Fibroblast of mammary gland (primary cell): ENCODE data around the gene CRYBG3.

Source experiments
- DNase-seq: peaks from one replicate; pipeline ENCODE4 v3.0.0-alpha.2; 2010; ENCODE audit warnings: low read depth
- H3K4me3 ChIP-seq: 2 replicates; pipeline ENCODE4 v1.5.1; 2011; ENCODE audit warnings: low read depth, mild to moderate bottlenecking, low read length, moderate library complexity; ENCODE audit not compliant: control insufficient read depth
- CTCF ChIP-seq: conservative IDR thresholded peaks from 2 replicates; pipeline ENCODE4 v1.5.1; 2011; ENCODE audit warnings: low read depth, low read length, inconsistent platforms; ENCODE audit not compliant: control insufficient read depth, insufficient read depth

Gene CRYBG3

DNA sequence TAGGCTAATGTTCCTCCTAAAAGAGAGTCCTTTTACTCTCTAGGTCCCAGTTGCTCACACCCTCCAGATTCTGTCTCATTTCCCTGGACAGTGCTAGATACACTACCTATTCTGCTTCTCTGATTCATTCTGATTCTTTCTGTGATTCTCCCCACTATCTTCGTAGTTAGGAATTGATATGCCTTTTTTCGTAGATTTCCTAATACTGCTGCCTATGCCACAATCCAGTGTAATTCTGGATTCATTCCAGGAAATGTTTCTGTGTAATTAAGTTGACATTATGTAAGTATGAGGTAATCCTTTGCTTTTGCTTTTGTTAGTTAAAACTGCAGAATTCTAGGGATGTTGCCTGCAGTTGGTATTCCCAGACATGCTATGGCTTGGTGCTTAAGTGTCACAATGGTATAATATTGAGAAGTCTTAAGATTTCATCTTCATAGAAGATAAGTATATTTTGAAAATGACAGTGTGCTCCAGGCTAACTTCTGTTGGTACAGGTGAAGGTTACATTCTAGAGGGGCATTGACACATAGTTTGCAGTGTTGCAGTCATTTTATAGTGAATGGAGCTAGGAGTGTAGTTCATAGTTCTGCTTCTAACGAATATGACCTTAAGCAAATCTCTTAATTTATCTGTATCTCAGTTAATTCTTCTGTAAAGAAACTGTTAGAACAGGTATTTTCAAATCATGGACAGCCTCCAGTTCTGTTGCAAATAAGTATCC, 96.2 kb downstream of the CRYBG3 start:
- no peak for TF ChIP-seq CTCF
- no peak overlapping the region for H3K4me3 ChIP-seq
- DNase-seq: peak; percentile 62

- DNase-seq: no peak
- no peak overlapping the region for H3K4me3 ChIP-seq
- no peak for TF ChIP-seq CTCF
Observed at GRCh38 chr3:97927704-97928103, 105.9 kb downstream of the CRYBG3 start.

DNA sequence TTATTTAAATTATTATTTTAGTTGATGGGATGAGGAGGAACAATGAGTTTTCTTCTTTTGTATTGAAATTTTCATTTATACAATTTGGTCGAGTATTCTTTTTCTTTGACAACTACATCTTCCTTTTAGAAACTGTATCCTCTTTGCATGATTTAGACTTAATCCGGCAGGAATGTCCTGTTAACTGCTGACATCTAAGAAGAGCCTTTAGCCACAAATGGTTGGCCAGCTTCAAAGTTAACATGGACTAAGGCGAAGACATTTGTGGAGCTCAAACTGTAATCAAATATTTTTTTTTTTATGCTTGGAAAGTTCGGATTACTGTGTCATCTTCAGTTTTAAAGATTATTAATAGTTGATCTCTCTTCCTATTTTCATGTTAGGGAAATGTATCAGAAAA, 107.2 kb downstream of the CRYBG3 start:
- no peak for DNase-seq
- TF ChIP-seq CTCF: no peak
- no peak overlapping the region for H3K4me3 ChIP-seq

GRCh38 chr3:97930018-97930417, 108.2 kb downstream of the CRYBG3 start:
- no peak for TF ChIP-seq CTCF
- no peak for DNase-seq
- H3K4me3 ChIP-seq: no peak overlapping the region

- DNase-seq: no peak
- no peak overlapping the region for H3K4me3 ChIP-seq
- no peak for TF ChIP-seq CTCF
Observed at GRCh38 chr3:97931218-97931617, 109.4 kb downstream of the CRYBG3 start.

DNA sequence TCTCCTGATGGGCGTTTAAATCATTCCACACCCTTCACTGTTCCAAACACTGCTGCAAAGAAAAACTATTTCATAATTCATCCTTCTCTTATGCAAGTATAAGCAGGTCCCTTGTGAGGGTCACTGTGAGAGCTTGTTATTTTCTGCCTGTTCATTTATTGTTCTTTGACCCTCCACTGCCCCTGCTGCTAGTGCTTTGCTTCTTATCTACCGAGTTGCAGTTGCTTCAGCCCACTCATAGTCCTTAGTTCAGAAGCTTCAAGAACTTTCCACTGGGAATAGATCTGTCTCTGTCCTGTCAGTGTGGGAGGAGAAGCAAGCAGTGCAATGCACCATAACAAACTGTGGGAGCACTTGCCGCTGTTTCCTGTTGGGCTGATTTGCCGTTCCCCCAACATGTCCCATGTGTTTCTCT, 110.6 kb downstream of the CRYBG3 start:
- TF ChIP-seq CTCF: no peak
- DNase-seq: no peak

More for the DNA sequence above, 110.6 kb downstream of the CRYBG3 start:
- H3K4me3 ChIP-seq: no peak overlapping the region
